Hematopoietic multipotent progenitor cell treated with erythropoietin and hydrocortisone succinate and interleukin-3 and kit ligand, for 6 days (in vitro differentiated cells): ENCODE measurements around the gene SPIRE1.

Experiments used
- DNase-seq: peaks from one replicate; pipeline ENCODE4 v3.0.0-alpha.2; 2015

The SPIRE1 gene

GRCh38 chr18:12657684-12658425 lies at the start of gene SPIRE1:
Gene SPIRE1 (minus strand): TSS chr18:12658107. CDS start chr18:12657866, 241 bp downstream.
- peak; percentile 46 for DNase-seq

- peak; percentile 61 for DNase-seq
These were observed 45.8 kb upstream of the SPIRE1 start for GRCh38 chr18:12703664-12704063.

GRCh38 chr18:12703096-12703567 lies 45.2 kb upstream of the SPIRE1 start:
- DNase-seq = no peak

GRCh38 chr18:12702221-12703095 lies 44.6 kb upstream of the SPIRE1 start, which contains the start of the genes CEP76 and PSMG2:
Gene CEP76 (minus strand): TSS chr18:12702723. CDS start chr18:12702548, 175 bp downstream.
Gene PSMG2 (plus strand): TSS chr18:12703042. CDS start chr18:12703108, 66 bp downstream.
- peak; percentile 92 for DNase-seq

- peak; percentile 9 for DNase-seq
These were observed 43.3 kb upstream of the SPIRE1 start for GRCh38 chr18:12701161-12701560.

- no peak for DNase-seq
These were observed 41.8 kb upstream of the SPIRE1 start for GRCh38 chr18:12699747-12700146.

- DNase-seq = no peak
These were observed 36.1 kb upstream of the SPIRE1 start for GRCh38 chr18:12694032-12694431.

GRCh38 chr18:12692206-12692605 lies 34.3 kb upstream of the SPIRE1 start:
- no peak for DNase-seq

- DNase-seq = no peak
These were observed 31.4 kb upstream of the SPIRE1 start for GRCh38 chr18:12689256-12689850.

- peak; percentile 59 for DNase-seq
These were observed 28.2 kb upstream of the SPIRE1 start for GRCh38 chr18:12686100-12686499.

GRCh38 chr18:12679183-12679786 lies 21.4 kb upstream of the SPIRE1 start:
- peak; percentile 38 for DNase-seq

GRCh38 chr18:12668041-12668440 lies 10.1 kb upstream of the SPIRE1 start:
- DNase-seq = no peak

GRCh38 chr18:12659904-12660605 lies 2.1 kb upstream of the SPIRE1 start:
- peak; percentile 84 for DNase-seq

- peak; percentile 55 for DNase-seq
These were observed 675 bp upstream of the SPIRE1 start for GRCh38 chr18:12658426-12659138.

GRCh38 chr18:12656938-12657683 lies 796 bp downstream of the SPIRE1 start:
- DNase-seq = no peak

- no peak for DNase-seq
These were observed 1.3 kb downstream of the SPIRE1 start for GRCh38 chr18:12656605-12656937.

GRCh38 chr18:12654971-12655370 lies 2.9 kb downstream of the SPIRE1 start:
- DNase-seq = no peak

GRCh38 chr18:12652861-12653401 lies 5.0 kb downstream of the SPIRE1 start:
- peak; percentile 75 for DNase-seq

- no peak for DNase-seq
These were observed 6.3 kb downstream of the SPIRE1 start for GRCh38 chr18:12651651-12652050.

- DNase-seq = no peak
These were observed 10.1 kb downstream of the SPIRE1 start for GRCh38 chr18:12647773-12648172.
